Heart left ventricle (tissue), 16 donors: ENCODE measurements around the gene ADH4. TPM values are rescaled to one million over a fixed set of nuclear protein-coding genes. Genes with fewer than 3 reads are reported as not detected.

ENCODE experiments used
- ATAC-seq, 4 donors: fragments of 200-7000 bp; cut with Tn5 transposase; one replicate each; pipeline ENCODE4 v1.9.1; 2020 to 2022; ENCODE audit warnings: moderate library complexity in 4 of 4, mild to moderate bottlenecking in 3 of 4, moderate number of reproducible peaks in 1 of 4
- DNase-seq, 5 donors: peaks; one replicate each; pipeline ENCODE4 v3.0.0-alpha.2; 2020
- H3K27ac ChIP-seq, 12 donors: fragments of 200-600 bp; sonication (generic) in 4 of 12; one replicate each; pipeline versions ENCODE4 v1.5.0 to v1.8.0; 2016 to 2022; ENCODE audit warnings: mild to moderate bottlenecking in 2 of 12
- H3K27me3 ChIP-seq, 9 donors: fragments of 200-600 bp; sonication (generic) in 2 of 9; one replicate each; pipeline versions ENCODE4 v1.5.1 to v1.8.0; 2016 to 2022; ENCODE audit warnings: mild to moderate bottlenecking in 3 of 9
- H3K36me3 ChIP-seq, 9 donors: fragments of 200-600 bp; sonication (generic) in 2 of 9; one replicate each; pipeline versions ENCODE4 v1.5.0 to v1.8.0; 2018 to 2022; ENCODE audit warnings: mild to moderate bottlenecking in 2 of 9
- H3K4me1 ChIP-seq, 12 donors: fragments of 200-600 bp; sonication (generic) in 4 of 12; one replicate each; pipeline versions ENCODE4 v1.5.0 to v1.8.0; 2016 to 2022; ENCODE audit warnings: mild to moderate bottlenecking in 3 of 12
- H3K4me3 ChIP-seq, 12 donors: fragments of 200-600 bp; sonication (generic) in 4 of 12; one replicate each; pipeline versions ENCODE4 v1.5.0 to v1.8.0; 2017 to 2022; ENCODE audit warnings: mild to moderate bottlenecking in 9 of 12, moderate library complexity in 4 of 12
- H3K9me3 ChIP-seq, 12 donors: fragments of 200-600 bp; sonication (generic) in 4 of 12; one replicate each; pipeline versions ENCODE4 v1.5.0 to v1.8.0; 2016 to 2022; ENCODE audit warnings: mild to moderate bottlenecking in 1 of 12
- POLR2A ChIP-seq, 2 donors: fragments of 450-650 bp; IDR thresholded peaks; one replicate each; pipeline ENCODE4 v1.6.1; 2017; ENCODE audit warnings: antibody characterized with exemption in 2 of 2, mild to moderate bottlenecking in 2 of 2, moderate library complexity in 2 of 2
- WGBS, 4 donors: extraction: QIAGEN DNeasy Blood & Tissue Kit in 2 of 4; methylation state at CpG; one replicate each; pipeline versions ENCODE4 v1.1.5 to v1.1.7; 2013 to 2018; 5-methylcytosine and 5-hydroxymethylcytosine counted together
- intact Hi-C, 10 donors: fragments of 100-400 bp; cut with DNase I; formaldehyde crosslinking; loops; one replicate each; pipeline versions ENCODE4 v1.11.1 to v1.14.2; 2022
- polyA plus RNA-seq, 2 donors: library from polyadenylated mRNA; stranded (reverse); fragments of 200-250 nt; gene quantifications; one replicate each; pipeline ENCODE4 v1.2.3, GENCODE V29; 2013
- total RNA-seq, 9 donors: library from RNA; depleted of rRNA in 2 of 9; stranded (reverse); fragments of >200 nt in 2 of 9; fragmentation: NEBNext Ultra II Directional in 3 of 9; extraction: Animal tissue kit (Norgen Biotek cat#: 25700) in 3 of 9; gene quantifications; one replicate each; pipeline versions ENCODE4 v1.1.0 to v1.2.4, GENCODE V29; 2016 to 2023
- TF ChIP-seq, protein P1 (sequence below), 12 donors: fragments of 200-600 bp; sonication (generic) in 4 of 12; IDR thresholded peaks; one replicate each; pipeline versions ENCODE4 v1.5.0 to v1.8.0; 2018 to 2022; ENCODE audit warnings: antibody characterized with exemption in 12 of 12, mild to moderate bottlenecking in 5 of 12
- donor health status: ischemic (EF 13 %, LVEDD 7.1; RV severe dilation, severe dysfunction).
- donor health status: healthy with polysubstance abuse.
- donor health status: DM: no; HTN: yes; CAD: no.
- donor health status: DM: no; HTN: no; CAD: no.
- donor health status: ischemic (EF 25% LVEDD 6.9; RV normal size, moderate dysfunction).
- donor health status: ischemic (EF 25% LVEDD 5.7; RV mildly dilated, moderate dysfunction).
- donor health status: healthy.
- donor health status: DM: yes; HTN: yes; CAD: no.
- donor health status: ischemic (EF 35%, LVEDD 5.7; RV mildly dilated, moderate dysfunction).
- donor health status: nonischemic (EF 11% LVEDD 7.7; RV severe dilation, severe dysfunction).
- donor health status: DM: yes; HTN: yes; CAD: no.
- donor health status: PGD.
- donor health status: ischemic (EF 29% LVEDD 5.4; RV normal size, mild dysfunction).
- donor health status: nonischemic (EF 23%, LVEDD 6.1; RV moderate dilation, normal function).

Gene ADH4
- total and polyA plus RNA-seq, 11 donors = 0.12 TPM; not detected in 10

DNA sequence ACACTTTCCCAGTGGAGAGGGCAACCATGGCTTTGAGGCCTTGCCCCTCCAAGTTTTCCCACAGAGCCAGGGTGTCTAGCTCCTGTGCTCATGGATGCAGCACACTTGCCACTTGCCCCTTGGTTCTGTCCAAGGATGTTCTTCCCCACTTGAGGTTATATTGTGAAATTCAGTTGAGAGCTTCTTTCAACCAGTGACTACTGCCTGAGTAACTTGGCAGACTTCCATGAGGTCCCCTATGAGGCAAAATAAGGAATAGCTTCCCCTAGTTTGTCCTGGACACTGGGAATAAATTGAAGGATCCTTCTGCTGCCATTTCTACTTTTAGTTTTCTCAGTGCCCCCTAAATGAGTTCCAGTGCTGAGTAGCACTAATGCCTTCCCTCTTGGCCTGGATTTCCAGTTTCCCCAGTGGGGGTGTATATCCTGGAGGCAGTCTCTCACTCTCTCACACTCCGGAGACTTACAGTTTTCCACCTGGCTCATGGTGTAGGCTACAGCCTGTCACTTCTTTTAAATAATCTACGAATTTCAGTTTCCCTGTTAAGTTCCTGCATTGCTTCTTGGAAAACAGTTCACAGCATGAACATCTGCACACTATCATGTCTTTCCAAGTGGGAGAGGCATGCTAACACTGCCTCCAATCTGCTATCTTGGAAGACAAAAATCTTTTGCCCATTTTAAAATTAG, 36.4 kb upstream of the ADH4 start:
- ATAC-seq (peak in 2 of 4 donors; percentile 18 to 50), DNase-seq (no peak)
- intact Hi-C loops = no loop called here
- WGBS, 4 donors = 53 to 69% (median 59%) methylated on average over 2 of the region's 2 CpGs
- Histone ChIP-seq H3K36me3 (no peaks in the 10 kb centered on the region), H3K9me3 (peaks cover 0 to 22% (median 5%) of the 10 kb centered on the region in 12 donors), H3K27me3 (no peaks in the 10 kb centered on the region), H3K27ac (peak overlapping the region in 3 of 12 donors; percentile 11 to 52 (median 18)), H3K4me1 (no peaks in the 10 kb centered on the region), H3K4me3 (no peak overlapping the region)
- no peak for TF ChIP-seq POLR2A (IDR thresholded peaks at IDR 0.05)
- TF ChIP-seq, protein P1, sequence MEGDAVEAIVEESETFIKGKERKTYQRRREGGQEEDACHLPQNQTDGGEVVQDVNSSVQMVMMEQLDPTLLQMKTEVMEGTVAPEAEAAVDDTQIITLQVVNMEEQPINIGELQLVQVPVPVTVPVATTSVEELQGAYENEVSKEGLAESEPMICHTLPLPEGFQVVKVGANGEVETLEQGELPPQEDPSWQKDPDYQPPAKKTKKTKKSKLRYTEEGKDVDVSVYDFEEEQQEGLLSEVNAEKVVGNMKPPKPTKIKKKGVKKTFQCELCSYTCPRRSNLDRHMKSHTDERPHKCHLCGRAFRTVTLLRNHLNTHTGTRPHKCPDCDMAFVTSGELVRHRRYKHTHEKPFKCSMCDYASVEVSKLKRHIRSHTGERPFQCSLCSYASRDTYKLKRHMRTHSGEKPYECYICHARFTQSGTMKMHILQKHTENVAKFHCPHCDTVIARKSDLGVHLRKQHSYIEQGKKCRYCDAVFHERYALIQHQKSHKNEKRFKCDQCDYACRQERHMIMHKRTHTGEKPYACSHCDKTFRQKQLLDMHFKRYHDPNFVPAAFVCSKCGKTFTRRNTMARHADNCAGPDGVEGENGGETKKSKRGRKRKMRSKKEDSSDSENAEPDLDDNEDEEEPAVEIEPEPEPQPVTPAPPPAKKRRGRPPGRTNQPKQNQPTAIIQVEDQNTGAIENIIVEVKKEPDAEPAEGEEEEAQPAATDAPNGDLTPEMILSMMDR (IDR thresholded peaks at IDR 0.05) = no peak

GRCh38 chr4:99179626-99180025, 35.5 kb upstream of the ADH4 start:
- H3K4me1 ChIP-seq = no peaks in the 10 kb centered on the region
- no peaks in the 10 kb centered on the region for H3K36me3 ChIP-seq
- no peak for TF ChIP-seq POLR2A (IDR thresholded peaks at IDR 0.05)
- TF ChIP-seq, protein P1 (IDR thresholded peaks at IDR 0.05) = no peak
- H3K9me3 ChIP-seq = peaks cover 0 to 19% (median 5%) of the 10 kb centered on the region in 12 donors
- intact Hi-C loops = no loop called here
- DNase-seq = no peak
- 80 to 100% (median 87%) methylated on average over 1 of the region's 1 CpG for WGBS, 4 donors
- no peak overlapping the region for H3K4me3 ChIP-seq
- H3K27me3 ChIP-seq = no peaks in the 10 kb centered on the region
- no peak for ATAC-seq
- H3K27ac ChIP-seq = no peak overlapping the region

DNA sequence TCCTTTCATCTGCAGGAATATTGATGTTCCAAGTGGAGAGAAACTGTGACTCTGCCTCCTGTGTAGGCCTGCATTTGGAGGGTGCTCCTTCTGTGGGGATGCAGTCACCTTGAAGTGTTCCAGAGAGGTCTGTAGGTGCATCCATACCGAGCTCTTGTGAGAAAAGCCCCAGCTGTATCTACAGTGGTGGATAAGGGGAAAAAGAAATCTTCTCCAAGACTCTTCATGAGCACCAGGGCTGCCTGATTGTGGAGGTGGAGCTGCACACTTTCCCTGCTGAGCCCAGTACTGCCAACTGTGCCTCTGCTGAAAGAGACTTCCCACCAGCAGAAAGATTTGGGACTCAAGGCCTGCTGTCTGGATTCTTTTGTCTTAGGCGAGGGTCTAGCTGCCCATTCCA, 35.1 kb upstream of the ADH4 start:
- intact Hi-C loops = no loop called here
- Histone ChIP-seq H3K4me3 (no peak overlapping the region), H3K36me3 (no peaks in the 10 kb centered on the region), H3K4me1 (no peaks in the 10 kb centered on the region), H3K9me3 (peaks cover 0 to 19% (median 5%) of the 10 kb centered on the region in 12 donors), H3K27ac (no peak overlapping the region), H3K27me3 (no peaks in the 10 kb centered on the region)
- ATAC-seq (no peak), DNase-seq (no peak)
- WGBS, 4 donors = 72 to 92% (median 76%) methylated on average over 2 of the region's 2 CpGs
- TF ChIP-seq, protein P1 (IDR thresholded peaks at IDR 0.05) = no peak
- no peak for TF ChIP-seq POLR2A (IDR thresholded peaks at IDR 0.05)

GRCh38 chr4:99166544-99166943, 22.4 kb upstream of the ADH4 start:
- Histone ChIP-seq H3K36me3 (no peaks in the 10 kb centered on the region), H3K9me3 (peaks cover 0 to 14% (median 2%) of the 10 kb centered on the region in 12 donors), H3K27ac (no peak overlapping the region), H3K27me3 (no peaks in the 10 kb centered on the region), H3K4me1 (no peaks in the 10 kb centered on the region), H3K4me3 (no peak overlapping the region)
- ATAC-seq = no peak
- WGBS, 4 donors = 40 to 71% (median 52%) methylated on average over 2 of the region's 2 CpGs
- no peak for TF ChIP-seq POLR2A (IDR thresholded peaks at IDR 0.05)
- TF ChIP-seq, protein P1 (IDR thresholded peaks at IDR 0.05) = no peak
- intact Hi-C loops = no loop called here
- no peak for DNase-seq
